ENCODE results near the gene SLCO1C1.

Gene SLCO1C1

DNA sequence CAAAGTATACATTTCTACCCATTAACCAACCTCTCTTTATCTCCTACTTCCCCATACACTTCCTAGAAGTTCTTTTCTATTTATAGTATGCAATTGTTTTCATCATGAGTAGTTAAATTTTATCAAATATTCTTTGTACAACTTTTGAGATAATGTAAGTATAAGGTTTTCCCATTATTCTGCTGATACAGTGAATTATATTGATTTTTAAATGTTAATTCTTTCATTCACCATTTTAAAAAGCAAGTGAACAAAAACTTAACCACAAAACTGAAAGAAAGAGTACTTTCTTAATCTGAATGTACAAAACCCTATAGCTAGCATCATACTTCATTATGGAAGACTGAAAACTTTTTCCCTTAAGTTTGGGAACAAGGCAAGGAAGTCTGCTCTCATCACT lies 105.9 kb downstream of the SLCO1C1 start:
- DNase-seq = no peak
